ENCODE measurements around the gene PDE1A. TPM values are rescaled to one million over a fixed set of nuclear protein-coding genes. Genes with fewer than 3 reads are reported as not detected.

The PDE1A gene
- total and polyA plus RNA-seq, 12 donors: 4.0 to 17.4 (median 5.8) TPM

GRCh38 chr2:182248362-182248761, 178.5 kb downstream of the PDE1A start:
- Histone ChIP-seq H3K36me3 (replicated peaks in 1 of 2) (no peaks in the 10 kb centered on the region), H3K4me1 (replicated peaks in 1 of 2) (no peaks in the 10 kb centered on the region), H3K27ac (no peak overlapping the region), H3K27me3 (no peaks in the 10 kb centered on the region), H3K4me3 (no peak overlapping the region), H3K9me3 (replicated peaks in 1 of 3) (no peaks in the 10 kb centered on the region)
- intact Hi-C loops (cut with DNase I): no loop called here
- WGBS, 4 donors: 54 to 62% (median 59%) methylated on average over 6 of the region's 6 CpGs
- DNase-seq: no peak
- TF ChIP-seq CTCF (IDR thresholded peaks at IDR 0.05) (no peak), POLR2A (IDR thresholded peaks at IDR 0.05) (no peak)

- WGBS, 4 donors: 61 to 71% (median 66%) methylated on average over 1 of the region's 1 CpG
Measured at GRCh38 chr2:182247831-182248230, 179.0 kb downstream of the PDE1A start.

GRCh38 chr2:182245963-182246362, 180.9 kb downstream of the PDE1A start:
- Histone ChIP-seq H3K4me3 (no peak overlapping the region), H3K9me3 (replicated peaks in 1 of 3) (no peaks in the 10 kb centered on the region), H3K27me3 (no peaks in the 10 kb centered on the region), H3K27ac (no peak overlapping the region), H3K4me1 (replicated peaks in 1 of 2) (no peaks in the 10 kb centered on the region), H3K36me3 (replicated peaks in 1 of 2) (no peaks in the 10 kb centered on the region)
- TF ChIP-seq POLR2A (IDR thresholded peaks at IDR 0.05) (no peak), CTCF (IDR thresholded peaks at IDR 0.05) (no peak)
- intact Hi-C loops (cut with DNase I): no loop called here
- DNase-seq: no peak

More at GRCh38 chr2:182247831-182248230, 179.0 kb downstream of the PDE1A start:
- Histone ChIP-seq H3K27ac (no peak overlapping the region), H3K9me3 (replicated peaks in 1 of 3) (no peaks in the 10 kb centered on the region), H3K4me1 (replicated peaks in 1 of 2) (no peaks in the 10 kb centered on the region), H3K4me3 (no peak overlapping the region), H3K36me3 (replicated peaks in 1 of 2) (no peaks in the 10 kb centered on the region), H3K27me3 (no peaks in the 10 kb centered on the region)
- TF ChIP-seq CTCF (IDR thresholded peaks at IDR 0.05) (no peak), POLR2A (IDR thresholded peaks at IDR 0.05) (no peak)
- DNase-seq: no peak
- intact Hi-C loops (cut with DNase I): no loop called here

- WGBS, 4 donors: 51 to 70% (median 68%) methylated on average over 5 of the region's 5 CpGs
- no peak overlapping the region for H3K4me3 ChIP-seq
- TF ChIP-seq CTCF (IDR thresholded peaks at IDR 0.05): no peak
- no peak for TF ChIP-seq POLR2A (IDR thresholded peaks at IDR 0.05)
- H3K4me1 ChIP-seq (replicated peaks in 1 of 2): no peaks in the 10 kb centered on the region
- no peaks in the 10 kb centered on the region for H3K9me3 ChIP-seq (replicated peaks in 1 of 3)
- no peak for DNase-seq
- H3K27ac ChIP-seq: no peak overlapping the region
- intact Hi-C loops (cut with DNase I): no loop called here
- no peaks in the 10 kb centered on the region for H3K27me3 ChIP-seq
- H3K36me3 ChIP-seq (replicated peaks in 1 of 2): no peaks in the 10 kb centered on the region
Measured at GRCh38 chr2:182242609-182243008, 184.2 kb downstream of the PDE1A start.

Data from adrenal gland (tissue), 12 donors.